ENCODE results near the gene SORT1. TPM values are rescaled to one million over a fixed set of nuclear protein-coding genes. Genes with fewer than 3 reads are reported as not detected.
A peak's percentile ranks its signal among the peaks of the same experiment; 100 is the strongest.

The SORT1 gene
- total and polyA plus RNA-seq, 2 of the 13 experiments (the other 11 are each of a cell fraction or from before 2014, with no cell fraction given), result 32.4 to 93.0 TPM

DNA sequence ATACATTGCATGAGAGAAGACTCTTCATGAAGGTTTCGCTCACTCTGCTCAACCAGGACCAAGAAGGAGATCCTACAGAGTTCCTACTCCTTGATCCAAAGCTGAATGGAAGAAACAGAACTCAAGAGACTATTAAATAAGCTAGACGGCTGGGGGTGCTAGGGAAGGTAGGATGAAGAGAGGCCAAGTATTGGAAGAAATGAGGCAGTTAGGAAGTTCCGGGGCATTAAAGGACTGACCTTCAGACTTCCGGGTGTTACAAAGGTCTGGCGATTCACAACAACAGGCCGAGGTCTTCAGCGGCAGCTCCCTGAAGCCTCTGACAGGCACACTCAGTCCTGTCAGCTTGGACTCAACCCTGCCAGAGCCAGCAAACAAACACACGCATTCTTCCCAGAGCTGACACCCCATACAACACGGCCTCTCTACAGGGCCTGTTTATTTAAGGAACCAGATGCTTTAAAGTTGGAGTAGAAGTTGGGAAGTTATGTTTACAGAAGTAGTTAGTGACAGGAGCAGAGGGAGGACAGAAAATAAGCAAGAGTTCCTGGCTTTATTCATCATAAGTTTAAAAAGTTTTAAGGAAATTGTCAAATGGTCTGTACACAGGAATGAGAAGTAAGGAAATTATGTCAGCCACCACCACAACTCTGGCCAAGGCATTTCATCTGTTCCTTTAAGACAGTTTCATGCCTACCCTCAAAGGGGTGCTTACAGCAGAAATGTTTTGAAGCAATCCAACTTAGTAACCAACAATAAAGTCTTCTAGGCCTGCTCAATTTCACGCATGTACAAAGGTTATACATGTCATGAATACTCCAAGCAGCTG, 4.7 kb downstream of the SORT1 start (continued):
- TF ChIP-seq FOXK2 (IDR thresholded peaks at IDR 0.05) (peak; percentile 97), ELF4 (CRISPR knock-in tag; IDR thresholded peaks at IDR 0.05; ENCODE audit: borderline replicate concordance) (peak; percentile 95), JUNB (CRISPR knock-in tag; IDR thresholded peaks at IDR 0.05; ENCODE audit: borderline replicate concordance) (no peak; the same call in 1 of the 2 replicates), SMAD3 (CRISPR knock-in tag; IDR thresholded peaks at IDR 0.05) (no peak; the same call in 1 of the 2 replicates), ZNF17 (CRISPR knock-in tag; IDR thresholded peaks at IDR 0.05) (no peak), ZNF274 (CRISPR knock-in tag; IDR thresholded peaks at IDR 0.05) (no peak), TBX2 (CRISPR knock-in tag; IDR thresholded peaks at IDR 0.05; ENCODE audit: borderline replicate concordance) (peak; percentile 98), TBL1XR1 (IDR thresholded peaks at IDR 0.05; ENCODE audit: borderline replicate concordance, low read length, partially characterized antibody) (no peak), SETDB1 (CRISPR knock-in tag; IDR thresholded peaks at IDR 0.05; ENCODE audit: borderline replicate concordance) (no peak), ZNF569 (CRISPR knock-in tag; IDR thresholded peaks at IDR 0.05; ENCODE audit: borderline replicate concordance) (no peak), ZBTB3 (CRISPR knock-in tag; IDR thresholded peaks at IDR 0.05; ENCODE audit: borderline replicate concordance, low read depth) (0 out of 2 replicates have a peak, but pooled peaks have one; percentile 58), BCL6 (CRISPR knock-in tag; IDR thresholded peaks at IDR 0.05) (peak; percentile 70), HDAC2 (CRISPR knock-in tag; IDR thresholded peaks at IDR 0.05) (peak; percentile 95), SOX5 (CRISPR knock-in tag; IDR thresholded peaks at IDR 0.05; ENCODE audit: borderline replicate concordance) (peak; percentile 92; the same call in 1 of the 2 replicates), CBX1 (IDR thresholded peaks at IDR 0.05; ENCODE audit: low read depth) (no peak), NONO (IDR thresholded peaks at IDR 0.05) (no peak), NONO (CRISPR knock-in tag; conservative IDR thresholded peaks at IDR 0.05) (0 out of 2 replicates have a peak, but pooled peaks have one; percentile 62), RFXAP (CRISPR knock-in tag; IDR thresholded peaks at IDR 0.05; ENCODE audit: borderline replicate concordance) (0 out of 2 replicates have a peak, but pooled peaks have one; percentile 51), MYC (CRISPR knock-in tag; IDR thresholded peaks at IDR 0.05; ENCODE audit: borderline replicate concordance) (peak; percentile 24; the same call in 1 of the 2 replicates), RFX5 (IDR thresholded peaks at IDR 0.05; ENCODE audit: low read depth, low read length) (no peak), HOXD1 (CRISPR knock-in tag; IDR thresholded peaks at IDR 0.05) (0 out of 2 replicates have a peak, but pooled peaks have one; percentile 59), ZMYM3 (CRISPR knock-in tag; IDR thresholded peaks at IDR 0.05) (peak; percentile 64), ZMAT3 (CRISPR knock-in tag; conservative IDR thresholded peaks at IDR 0.05) (0 out of 2 replicates have a peak, but pooled peaks have one; percentile 27)
- TF ChIP-seq, protein P1, sequence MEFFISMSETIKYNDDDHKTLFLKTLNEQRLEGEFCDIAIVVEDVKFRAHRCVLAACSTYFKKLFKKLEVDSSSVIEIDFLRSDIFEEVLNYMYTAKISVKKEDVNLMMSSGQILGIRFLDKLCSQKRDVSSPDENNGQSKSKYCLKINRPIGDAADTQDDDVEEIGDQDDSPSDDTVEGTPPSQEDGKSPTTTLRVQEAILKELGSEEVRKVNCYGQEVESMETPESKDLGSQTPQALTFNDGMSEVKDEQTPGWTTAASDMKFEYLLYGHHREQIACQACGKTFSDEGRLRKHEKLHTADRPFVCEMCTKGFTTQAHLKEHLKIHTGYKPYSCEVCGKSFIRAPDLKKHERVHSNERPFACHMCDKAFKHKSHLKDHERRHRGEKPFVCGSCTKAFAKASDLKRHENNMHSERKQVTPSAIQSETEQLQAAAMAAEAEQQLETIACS (CRISPR knock-in tag; IDR thresholded peaks at IDR 0.05), result no peak
- TF ChIP-seq, protein P2, sequence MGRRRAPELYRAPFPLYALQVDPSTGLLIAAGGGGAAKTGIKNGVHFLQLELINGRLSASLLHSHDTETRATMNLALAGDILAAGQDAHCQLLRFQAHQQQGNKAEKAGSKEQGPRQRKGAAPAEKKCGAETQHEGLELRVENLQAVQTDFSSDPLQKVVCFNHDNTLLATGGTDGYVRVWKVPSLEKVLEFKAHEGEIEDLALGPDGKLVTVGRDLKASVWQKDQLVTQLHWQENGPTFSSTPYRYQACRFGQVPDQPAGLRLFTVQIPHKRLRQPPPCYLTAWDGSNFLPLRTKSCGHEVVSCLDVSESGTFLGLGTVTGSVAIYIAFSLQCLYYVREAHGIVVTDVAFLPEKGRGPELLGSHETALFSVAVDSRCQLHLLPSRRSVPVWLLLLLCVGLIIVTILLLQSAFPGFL (CRISPR knock-in tag; IDR thresholded peaks at IDR 0.05), result no peak
- TF ChIP-seq, protein P3, sequence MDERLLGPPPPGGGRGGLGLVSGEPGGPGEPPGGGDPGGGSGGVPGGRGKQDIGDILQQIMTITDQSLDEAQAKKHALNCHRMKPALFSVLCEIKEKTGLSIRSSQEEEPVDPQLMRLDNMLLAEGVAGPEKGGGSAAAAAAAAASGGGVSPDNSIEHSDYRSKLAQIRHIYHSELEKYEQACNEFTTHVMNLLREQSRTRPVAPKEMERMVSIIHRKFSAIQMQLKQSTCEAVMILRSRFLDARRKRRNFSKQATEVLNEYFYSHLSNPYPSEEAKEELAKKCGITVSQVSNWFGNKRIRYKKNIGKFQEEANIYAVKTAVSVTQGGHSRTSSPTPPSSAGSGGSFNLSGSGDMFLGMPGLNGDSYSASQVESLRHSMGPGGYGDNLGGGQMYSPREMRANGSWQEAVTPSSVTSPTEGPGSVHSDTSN (CRISPR knock-in tag; IDR thresholded peaks at IDR 0.05), result peak; percentile 66
- TF ChIP-seq, protein P4, sequence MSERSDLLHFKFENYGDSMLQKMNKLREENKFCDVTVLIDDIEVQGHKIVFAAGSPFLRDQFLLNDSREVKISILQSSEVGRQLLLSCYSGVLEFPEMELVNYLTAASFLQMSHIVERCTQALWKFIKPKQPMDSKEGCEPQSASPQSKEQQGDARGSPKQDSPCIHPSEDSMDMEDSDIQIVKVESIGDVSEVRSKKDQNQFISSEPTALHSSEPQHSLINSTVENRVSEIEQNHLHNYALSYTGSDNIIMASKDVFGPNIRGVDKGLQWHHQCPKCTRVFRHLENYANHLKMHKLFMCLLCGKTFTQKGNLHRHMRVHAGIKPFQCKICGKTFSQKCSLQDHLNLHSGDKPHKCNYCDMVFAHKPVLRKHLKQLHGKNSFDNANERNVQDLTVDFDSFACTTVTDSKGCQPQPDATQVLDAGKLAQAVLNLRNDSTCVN (CRISPR knock-in tag; IDR thresholded peaks at IDR 0.05; ENCODE audit: borderline replicate concordance), result 0 out of 2 replicates have a peak, but pooled peaks have one; percentile 14
